ENCODE results near the gene CDC42SE1. TPM values are rescaled to one million over a fixed set of nuclear protein-coding genes. Genes with fewer than 3 reads are reported as not detected.
A peak's percentile ranks its signal among the peaks of the same experiment; 100 is the strongest.

Gene CDC42SE1
- total and polyA plus RNA-seq, 9 of the 15 experiments (the other 6 are each of a cell fraction or from before 2014, with no cell fraction given), result 78.1 to 189 (median 114) TPM

GRCh38 chr1:151070474-151071276 lies 11.3 kb upstream of the CDC42SE1 start, which contains the start of gene GABPB2 (continued):
- TF ChIP-seq, protein P1, sequence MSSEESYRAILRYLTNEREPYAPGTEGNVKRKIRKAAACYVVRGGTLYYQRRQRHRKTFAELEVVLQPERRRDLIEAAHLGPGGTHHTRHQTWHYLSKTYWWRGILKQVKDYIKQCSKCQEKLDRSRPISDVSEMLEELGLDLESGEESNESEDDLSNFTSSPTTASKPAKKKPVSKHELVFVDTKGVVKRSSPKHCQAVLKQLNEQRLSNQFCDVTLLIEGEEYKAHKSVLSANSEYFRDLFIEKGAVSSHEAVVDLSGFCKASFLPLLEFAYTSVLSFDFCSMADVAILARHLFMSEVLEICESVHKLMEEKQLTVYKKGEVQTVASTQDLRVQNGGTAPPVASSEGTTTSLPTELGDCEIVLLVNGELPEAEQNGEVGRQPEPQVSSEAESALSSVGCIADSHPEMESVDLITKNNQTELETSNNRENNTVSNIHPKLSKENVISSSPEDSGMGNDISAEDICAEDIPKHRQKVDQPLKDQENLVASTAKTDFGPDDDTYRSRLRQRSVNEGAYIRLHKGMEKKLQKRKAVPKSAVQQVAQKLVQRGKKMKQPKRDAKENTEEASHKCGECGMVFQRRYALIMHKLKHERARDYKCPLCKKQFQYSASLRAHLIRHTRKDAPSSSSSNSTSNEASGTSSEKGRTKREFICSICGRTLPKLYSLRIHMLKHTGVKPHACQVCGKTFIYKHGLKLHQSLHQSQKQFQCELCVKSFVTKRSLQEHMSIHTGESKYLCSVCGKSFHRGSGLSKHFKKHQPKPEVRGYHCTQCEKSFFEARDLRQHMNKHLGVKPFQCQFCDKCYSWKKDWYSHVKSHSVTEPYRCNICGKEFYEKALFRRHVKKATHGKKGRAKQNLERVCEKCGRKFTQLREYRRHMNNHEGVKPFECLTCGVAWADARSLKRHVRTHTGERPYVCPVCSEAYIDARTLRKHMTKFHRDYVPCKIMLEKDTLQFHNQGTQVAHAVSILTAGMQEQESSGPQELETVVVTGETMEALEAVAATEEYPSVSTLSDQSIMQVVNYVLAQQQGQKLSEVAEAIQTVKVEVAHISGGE (CRISPR knock-in tag; IDR thresholded peaks at IDR 0.05), result peak in 1 of 3 experiments; percentile 70; a peak in 2 of 6 replicates
- no peak for TF ChIP-seq ZNF133 (CRISPR knock-in tag; IDR thresholded peaks at IDR 0.05)
- TF ChIP-seq MYNN (IDR thresholded peaks at IDR 0.05), result no peak; the same call in 1 of the 2 replicates
- no peak for TF ChIP-seq MYNN (CRISPR knock-in tag; IDR thresholded peaks at IDR 0.05)
- no peak for TF ChIP-seq ZNF584 (CRISPR knock-in tag; IDR thresholded peaks at IDR 0.05; ENCODE audit: low read depth)
- TF ChIP-seq ZNF639 (CRISPR knock-in tag; conservative IDR thresholded peaks at IDR 0.05 in 1 of 2, IDR thresholded peaks at IDR 0.05 in 1 of 2), result no peak
- TF ChIP-seq, protein P2, sequence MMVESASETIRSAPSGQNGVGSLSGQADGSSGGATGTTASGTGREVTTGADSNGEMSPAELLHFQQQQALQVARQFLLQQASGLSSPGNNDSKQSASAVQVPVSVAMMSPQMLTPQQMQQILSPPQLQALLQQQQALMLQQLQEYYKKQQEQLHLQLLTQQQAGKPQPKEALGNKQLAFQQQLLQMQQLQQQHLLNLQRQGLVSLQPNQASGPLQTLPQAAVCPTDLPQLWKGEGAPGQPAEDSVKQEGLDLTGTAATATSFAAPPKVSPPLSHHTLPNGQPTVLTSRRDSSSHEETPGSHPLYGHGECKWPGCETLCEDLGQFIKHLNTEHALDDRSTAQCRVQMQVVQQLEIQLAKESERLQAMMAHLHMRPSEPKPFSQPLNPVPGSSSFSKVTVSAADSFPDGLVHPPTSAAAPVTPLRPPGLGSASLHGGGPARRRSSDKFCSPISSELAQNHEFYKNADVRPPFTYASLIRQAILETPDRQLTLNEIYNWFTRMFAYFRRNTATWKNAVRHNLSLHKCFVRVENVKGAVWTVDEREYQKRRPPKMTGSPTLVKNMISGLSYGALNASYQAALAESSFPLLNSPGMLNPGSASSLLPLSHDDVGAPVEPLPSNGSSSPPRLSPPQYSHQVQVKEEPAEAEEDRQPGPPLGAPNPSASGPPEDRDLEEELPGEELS (CRISPR knock-in tag; IDR thresholded peaks at IDR 0.05; ENCODE audit: borderline replicate concordance), result peak; percentile 61; the same call in 1 of the 2 replicates
- TF ChIP-seq ARID1B (IDR thresholded peaks at IDR 0.05), result peak; percentile 68
- TF ChIP-seq HDAC3 (IDR thresholded peaks at IDR 0.05; ENCODE audit: borderline replicate concordance, partially characterized antibody), result peak; percentile 88
- 0 out of 2 replicates have a peak, but pooled peaks have one; percentile 32 for TF ChIP-seq KDM2B (CRISPR knock-in tag; IDR thresholded peaks at IDR 0.05)
- TF ChIP-seq PRDM10 (IDR thresholded peaks at IDR 0.05; ENCODE audit: partially characterized antibody), result no peak
- TF ChIP-seq, protein P3, sequence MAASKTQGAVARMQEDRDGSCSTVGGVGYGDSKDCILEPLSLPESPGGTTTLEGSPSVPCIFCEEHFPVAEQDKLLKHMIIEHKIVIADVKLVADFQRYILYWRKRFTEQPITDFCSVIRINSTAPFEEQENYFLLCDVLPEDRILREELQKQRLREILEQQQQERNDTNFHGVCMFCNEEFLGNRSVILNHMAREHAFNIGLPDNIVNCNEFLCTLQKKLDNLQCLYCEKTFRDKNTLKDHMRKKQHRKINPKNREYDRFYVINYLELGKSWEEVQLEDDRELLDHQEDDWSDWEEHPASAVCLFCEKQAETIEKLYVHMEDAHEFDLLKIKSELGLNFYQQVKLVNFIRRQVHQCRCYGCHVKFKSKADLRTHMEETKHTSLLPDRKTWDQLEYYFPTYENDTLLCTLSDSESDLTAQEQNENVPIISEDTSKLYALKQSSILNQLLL (CRISPR knock-in tag; IDR thresholded peaks at IDR 0.05; ENCODE audit: borderline replicate concordance), result no peak
- peak; percentile 73; the same call in 1 of the 2 replicates for TF ChIP-seq KHSRP (IDR thresholded peaks at IDR 0.05)

All from K562 (cell line).